ENCODE data around the gene STX8. TPM values are rescaled to one million over a fixed set of nuclear protein-coding genes. Genes with fewer than 3 reads are reported as not detected.
"Not testable (repeated sequence)": the region's sequence is repeated elsewhere in the genome, so short reads cannot be mapped to it uniquely, and the experiment has no call there.

Gene STX8
- total RNA-seq, 4 donors from 2014 or later, result 58.6 to 86.9 (median 66.3) TPM

DNA sequence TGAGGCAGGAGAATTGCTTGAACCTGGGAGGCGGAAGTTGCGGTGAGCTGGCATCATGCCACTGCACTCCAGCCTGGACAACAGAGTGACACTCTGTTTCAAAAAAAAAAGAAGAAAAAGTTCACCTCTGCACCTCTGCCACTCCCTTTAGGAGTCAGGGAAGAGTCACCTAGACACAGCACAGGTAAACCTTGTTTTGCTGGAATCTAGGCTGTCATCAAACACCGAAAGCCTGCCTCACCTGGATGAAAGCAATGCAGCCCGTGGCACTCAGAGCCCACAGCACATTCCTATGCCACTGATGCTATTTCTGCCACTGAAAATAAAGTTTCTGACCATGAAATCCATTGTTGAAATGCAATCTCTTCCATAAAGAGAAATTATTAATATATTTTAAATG is 23.0 kb upstream of the STX8 start:
- ATAC-seq (ENCODE audit: low FRiP score) (no peak), DNase-seq (ENCODE audit: low spot score) (no peak)
- no peak for TF ChIP-seq CTCF (IDR thresholded peaks at IDR 0.05)

- not testable (repeated sequence) for ATAC-seq (ENCODE audit: low FRiP score); DNase-seq (ENCODE audit: low spot score)
Observed at GRCh38 chr17:9597638-9598037, 22.0 kb upstream of the STX8 start.

DNA sequence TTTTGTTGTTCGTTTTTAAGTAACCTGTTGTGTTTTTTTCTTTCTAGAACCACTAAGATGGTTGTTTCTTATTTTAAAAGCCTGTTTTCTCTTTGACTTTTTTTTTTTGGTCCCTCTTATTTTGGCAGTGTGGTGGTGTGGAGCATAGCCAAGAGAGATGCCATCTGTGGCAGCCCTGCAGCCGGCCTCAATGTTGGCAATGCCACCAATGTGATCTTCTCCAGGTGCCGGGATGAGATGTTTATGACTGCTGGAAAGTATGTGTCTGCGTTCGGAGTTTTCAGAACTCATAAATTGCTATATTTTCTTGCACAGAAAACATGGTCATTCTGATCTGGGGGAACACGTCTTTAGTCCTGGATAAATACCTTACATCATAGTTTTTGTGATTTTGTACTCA is 18.4 kb upstream of the STX8 start:
- ATAC-seq (ENCODE audit: low FRiP score) (no peak), DNase-seq (ENCODE audit: low spot score) (no peak)
- no peak for TF ChIP-seq CTCF (IDR thresholded peaks at IDR 0.05)

DNA sequence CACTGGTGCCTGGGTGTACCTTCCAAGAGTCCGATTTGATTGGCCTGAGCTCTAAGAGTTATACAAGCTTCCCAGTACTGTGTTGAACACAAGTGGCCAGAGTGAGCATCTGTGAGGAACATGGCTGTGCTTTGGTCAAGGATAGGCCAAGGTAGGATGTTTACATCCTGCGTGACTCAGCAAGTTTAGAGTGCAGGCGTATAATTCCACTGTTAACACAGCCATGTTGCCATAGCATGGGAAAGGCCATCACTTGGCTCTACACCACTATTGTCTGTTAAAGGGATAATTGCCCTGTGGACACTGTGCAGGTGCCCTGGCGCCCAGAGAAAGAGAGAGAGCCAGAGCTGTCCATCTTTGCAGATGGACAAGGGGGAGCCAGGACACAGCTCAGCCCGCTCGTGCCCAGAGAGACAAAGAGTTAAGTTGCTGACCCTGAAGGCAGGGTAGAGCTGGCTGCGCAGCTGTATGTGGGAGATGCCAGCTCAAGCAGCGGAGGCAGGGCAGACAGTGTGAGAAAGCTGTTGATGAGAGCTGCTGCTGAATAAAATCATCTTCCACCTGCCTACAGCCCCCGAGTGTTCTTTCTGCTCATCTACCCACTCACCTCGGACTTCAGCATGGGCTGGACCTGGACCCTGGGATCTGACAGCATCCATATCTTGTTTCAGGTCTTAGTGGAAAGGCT is 12.5 kb upstream of the STX8 start:
- no peak for ATAC-seq (ENCODE audit: low FRiP score)

DNA sequence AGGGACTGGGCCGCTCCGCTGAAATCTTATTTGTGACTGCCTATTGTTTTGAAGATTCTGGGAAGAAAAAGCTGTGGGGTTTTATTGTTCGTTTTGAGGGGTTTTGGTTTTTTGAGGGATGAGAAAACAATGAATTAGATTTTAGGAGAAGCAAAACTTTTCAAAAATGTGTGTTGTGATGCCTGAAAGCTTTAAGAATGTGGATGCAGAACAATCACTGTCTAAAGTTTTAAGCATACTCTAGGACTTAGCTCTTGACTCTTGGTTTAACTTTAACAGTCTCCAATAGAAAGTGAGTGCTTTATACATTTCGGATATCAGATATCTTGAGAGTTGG is 1.7 kb upstream of the STX8 start:
- ATAC-seq (ENCODE audit: low FRiP score) (no peak), DNase-seq (ENCODE audit: low spot score) (no peak)
- no peak for TF ChIP-seq CTCF (IDR thresholded peaks at IDR 0.05)

More for the DNA sequence above, 12.5 kb upstream of the STX8 start:
- no peak for TF ChIP-seq CTCF (IDR thresholded peaks at IDR 0.05)
- DNase-seq (ENCODE audit: low spot score), result no peak

GRCh38 chr17:9576521-9577372 is 1.1 kb upstream of the STX8 start, which contains the start of gene CFAP52:
CFAP52 (plus strand) TSS chr17:9576642; CDS start chr17:9576696, 54 bp downstream.
- DNase-seq (ENCODE audit: low spot score) (peak; percentile 51), ATAC-seq (ENCODE audit: low FRiP score) (peak; percentile 76)
- no peak for TF ChIP-seq CTCF (IDR thresholded peaks at IDR 0.05)

GRCh38 chr17:9571201-9571600 is 4.4 kb downstream of the STX8 start:
- DNase-seq (ENCODE audit: low spot score) (no peak), ATAC-seq (ENCODE audit: low FRiP score) (no peak)
- no peak for TF ChIP-seq CTCF (IDR thresholded peaks at IDR 0.05)

Measured in omental fat pad (tissue), 4 donors.